ENCODE measurements around the gene PTPN3. TPM values are rescaled to one million over a fixed set of nuclear protein-coding genes. Genes with fewer than 3 reads are reported as not detected.

PTPN3 gene
- total RNA-seq, 1 donor from 2014 or later: 13.4 TPM

DNA sequence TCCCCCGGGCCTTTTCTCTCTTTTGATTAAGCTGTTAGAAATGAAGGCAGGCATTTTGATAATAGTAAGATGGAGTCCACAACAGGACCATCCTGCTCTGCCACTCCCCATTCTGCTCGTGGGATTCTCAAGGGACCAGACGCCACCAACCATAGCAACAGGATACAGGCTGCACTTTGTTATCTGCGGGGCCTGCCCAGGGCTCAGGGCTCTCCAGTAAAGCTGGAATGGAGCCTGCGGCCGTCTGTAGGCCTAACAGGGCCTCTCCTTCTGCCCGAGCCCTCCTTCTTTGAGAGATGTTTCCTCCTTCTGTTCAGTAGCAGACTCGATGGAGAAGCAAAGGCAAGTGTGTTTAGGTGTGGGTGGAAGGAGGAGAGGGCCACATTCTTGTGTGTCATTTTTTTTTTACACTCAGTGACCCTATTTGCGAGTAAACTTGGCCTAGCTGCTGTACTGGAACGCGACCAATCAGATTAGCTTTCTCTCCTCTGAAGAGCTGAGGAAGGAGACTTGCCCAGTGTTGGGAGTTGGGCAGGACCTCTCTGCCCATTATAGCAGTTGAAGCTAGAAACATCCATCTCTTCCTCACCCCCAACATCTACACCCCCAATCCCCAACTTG, 168.4 kb downstream of the PTPN3 start:
- Histone ChIP-seq H3K4me3 (no peak overlapping the region), H3K36me3 (no peaks in the 10 kb centered on the region), H3K4me1 (peaks cover 30% of the 10 kb centered on the region), H3K9me3 (no peaks in the 10 kb centered on the region), H3K27ac (peak overlapping the region; percentile 69), H3K27me3 (ENCODE audit: low read depth) (no peaks in the 10 kb centered on the region)
- peak; percentile 58 for DNase-seq
- intact Hi-C loops (cut with DNase I): no loop called here
- ATAC-seq: peak; percentile 64 to 72
- TF ChIP-seq, protein P1, sequence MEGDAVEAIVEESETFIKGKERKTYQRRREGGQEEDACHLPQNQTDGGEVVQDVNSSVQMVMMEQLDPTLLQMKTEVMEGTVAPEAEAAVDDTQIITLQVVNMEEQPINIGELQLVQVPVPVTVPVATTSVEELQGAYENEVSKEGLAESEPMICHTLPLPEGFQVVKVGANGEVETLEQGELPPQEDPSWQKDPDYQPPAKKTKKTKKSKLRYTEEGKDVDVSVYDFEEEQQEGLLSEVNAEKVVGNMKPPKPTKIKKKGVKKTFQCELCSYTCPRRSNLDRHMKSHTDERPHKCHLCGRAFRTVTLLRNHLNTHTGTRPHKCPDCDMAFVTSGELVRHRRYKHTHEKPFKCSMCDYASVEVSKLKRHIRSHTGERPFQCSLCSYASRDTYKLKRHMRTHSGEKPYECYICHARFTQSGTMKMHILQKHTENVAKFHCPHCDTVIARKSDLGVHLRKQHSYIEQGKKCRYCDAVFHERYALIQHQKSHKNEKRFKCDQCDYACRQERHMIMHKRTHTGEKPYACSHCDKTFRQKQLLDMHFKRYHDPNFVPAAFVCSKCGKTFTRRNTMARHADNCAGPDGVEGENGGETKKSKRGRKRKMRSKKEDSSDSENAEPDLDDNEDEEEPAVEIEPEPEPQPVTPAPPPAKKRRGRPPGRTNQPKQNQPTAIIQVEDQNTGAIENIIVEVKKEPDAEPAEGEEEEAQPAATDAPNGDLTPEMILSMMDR (IDR thresholded peaks at IDR 0.05): no peak

DNA sequence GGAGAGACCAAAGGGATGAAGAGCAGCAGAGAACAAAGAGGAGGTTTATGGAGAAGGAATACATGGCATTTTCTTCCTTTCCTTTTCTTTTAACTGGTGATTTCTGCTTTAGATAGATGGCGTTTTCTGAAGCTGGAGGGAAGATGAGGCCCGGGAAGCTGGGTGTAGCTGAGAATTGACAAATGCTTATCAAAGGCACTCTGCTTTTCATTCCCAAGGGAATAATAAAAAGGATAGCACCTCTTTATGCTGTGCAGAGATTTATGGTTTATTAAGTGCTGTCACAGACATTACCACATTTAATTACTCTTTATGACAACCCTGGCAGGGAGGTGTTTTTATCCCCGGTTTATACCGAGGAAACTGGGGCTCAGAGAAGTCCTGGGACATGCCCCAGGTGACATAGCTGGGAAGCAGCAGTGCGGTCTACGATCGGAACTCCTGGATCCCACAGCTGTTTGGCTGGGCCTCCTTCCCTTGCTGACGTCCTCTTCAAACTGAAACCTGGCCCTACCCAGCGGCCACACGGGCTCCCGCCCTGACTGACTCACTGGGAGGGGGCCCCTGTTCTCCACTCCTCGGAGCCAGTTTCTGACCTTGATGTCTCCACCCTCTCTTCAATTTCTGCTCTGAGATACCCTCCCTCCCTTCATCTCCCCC, 169.0 kb downstream of the PTPN3 start:
- H3K4me1 ChIP-seq: peaks cover 30% of the 10 kb centered on the region
- no peaks in the 10 kb centered on the region for H3K9me3 ChIP-seq
- H3K27ac ChIP-seq: peak overlapping the region; percentile 69
- no peaks in the 10 kb centered on the region for H3K36me3 ChIP-seq
- TF ChIP-seq, protein P1 (IDR thresholded peaks at IDR 0.05): no peak
- no peak overlapping the region for H3K4me3 ChIP-seq
- ATAC-seq (peak; percentile 65 to 85), DNase-seq (peak; percentile 71)
- H3K27me3 ChIP-seq (ENCODE audit: low read depth): no peaks in the 10 kb centered on the region
- intact Hi-C loops (cut with DNase I): no loop called here

Small RNA genes lying within 50 kb of the gene (microRNA-seq; reads per million reads assigned to microRNA genes)
- not detected for gene MIR3927 (ENCODE audit: borderline number of aligned reads)

Other genes starting within 250 kb of the PTPN3 start
- gene EPB41L4B, start 177.2 kb downstream of the PTPN3 start, total RNA-seq: 12.1 TPM